HEK293T (cell line): Measurements from ENCODE around the gene HLF.

Experiments
- CTCF ChIA-PET: fragments of 350-600 bp; formaldehyde crosslinking; extraction: SDS; loops from one replicate; lab custom pipeline; 2021; ENCODE audit warnings: antibody characterized with exemption, inconsistent platforms; lab: Yijun Ruan, JAX
- POLR2A ChIA-PET: fragments of 350-600 bp; formaldehyde crosslinking; extraction: SDS; loops from one replicate; lab custom pipeline; 2020; ENCODE audit warnings: antibody characterized with exemption, inconsistent platforms; lab: Yijun Ruan, JAX
- DNase-seq: peaks from one replicate; pipeline ENCODE4 v3.0.0; 2012; ENCODE audit warnings: mixed read lengths; ENCODE audit errors: extremely low spot score
- ARNT ChIP-seq: fragments of 450-650 bp; IDR thresholded peaks from 2 replicates; pipeline ENCODE4 v1.6.1; 2017; ENCODE audit warnings: mild to moderate bottlenecking
- BHLHE40 ChIP-seq: fragments of 450-650 bp; IDR thresholded peaks from 2 replicates; pipeline ENCODE4 v1.6.1; 2016; ENCODE audit warnings: mild to moderate bottlenecking, moderate library complexity, borderline replicate concordance
- CTBP1 ChIP-seq: fragments of 450-650 bp; IDR thresholded peaks from 2 replicates; pipeline ENCODE4 v1.6.1; 2016; ENCODE audit warnings: borderline replicate concordance
- ELF4 ChIP-seq: fragments of 450-650 bp; IDR thresholded peaks from 2 replicates; pipeline ENCODE4 v1.6.1; 2017; ENCODE audit warnings: antibody characterized with exemption
- FOXA1 ChIP-seq: fragments of 450-650 bp; IDR thresholded peaks from 2 replicates; pipeline ENCODE4 v1.6.1; 2016; ENCODE audit warnings: mild to moderate bottlenecking
- FOXK2 ChIP-seq: fragments of 450-650 bp; IDR thresholded peaks from 2 replicates; pipeline ENCODE4 v1.6.1; 2016; ENCODE audit warnings: mild to moderate bottlenecking
- FOXM1 ChIP-seq: fragments of 450-650 bp; IDR thresholded peaks from 2 replicates; pipeline ENCODE4 v1.6.1; 2017; ENCODE audit warnings: mild to moderate bottlenecking, borderline replicate concordance
- HDGF ChIP-seq: fragments of 450-650 bp; IDR thresholded peaks from 2 replicates; pipeline ENCODE4 v1.6.1; 2017; ENCODE audit warnings: antibody characterized with exemption, borderline replicate concordance
- L3MBTL2 ChIP-seq: fragments of 450-650 bp; conservative IDR thresholded peaks from 2 replicates; pipeline ENCODE4 v1.6.1; 2016; ENCODE audit warnings: mild to moderate bottlenecking
- LEF1 ChIP-seq: fragments of 450-650 bp; IDR thresholded peaks from 2 replicates; pipeline ENCODE4 v1.6.1; 2017; ENCODE audit warnings: mild to moderate bottlenecking, borderline replicate concordance
- NFRKB ChIP-seq: fragments of 450-650 bp; IDR thresholded peaks from 2 replicates; pipeline ENCODE4 v1.6.1; 2016; ENCODE audit warnings: mild to moderate bottlenecking, moderate library complexity
- PKNOX1 ChIP-seq: fragments of 450-650 bp; IDR thresholded peaks from 2 replicates; pipeline ENCODE4 v1.6.1; 2016
- SP1 ChIP-seq: fragments of 450-650 bp; IDR thresholded peaks from 2 replicates; pipeline ENCODE4 v1.6.1; 2017
- SUZ12 ChIP-seq: fragments of 450-650 bp; IDR thresholded peaks from 2 replicates; pipeline ENCODE4 v1.6.1; 2016; ENCODE audit warnings: mild to moderate bottlenecking
- TARDBP ChIP-seq: fragments of 450-650 bp; IDR thresholded peaks from 2 replicates; pipeline ENCODE4 v1.6.1; 2016
- ZNF384 ChIP-seq: fragments of 450-650 bp; IDR thresholded peaks from 2 replicates; pipeline ENCODE4 v1.6.1; 2016

HLF gene

GRCh38 chr17:55289978-55290377 lies 25.2 kb downstream of the HLF start:
- TF ChIP-seq PKNOX1 (no peak), ELF4 (no peak), LEF1 (no peak)
- ChIA-PET POLR2A (no interaction called here), CTCF (no interaction called here)
- DNase-seq, result no peak

- CTCF ChIA-PET, result no interaction called here
- POLR2A ChIA-PET, result no interaction called here
- TF ChIP-seq PKNOX1, result no peak
- TF ChIP-seq SUZ12, result no peak
- TF ChIP-seq ARNT, result no peak
- no peak for TF ChIP-seq FOXK2
- no peak for TF ChIP-seq ELF4
- TF ChIP-seq CTBP1, result no peak
- no peak for DNase-seq
Measured at GRCh38 chr17:55290492-55291113, 25.8 kb downstream of the HLF start.

- no peak for DNase-seq
- POLR2A ChIA-PET, result no interaction called here
- CTCF ChIA-PET, result no interaction called here
- no peak for TF ChIP-seq ARNT
- TF ChIP-seq L3MBTL2, result no peak
- no peak for TF ChIP-seq TARDBP
- TF ChIP-seq ELF4, result no peak
- no peak for TF ChIP-seq SP1
- TF ChIP-seq LEF1, result no peak
- TF ChIP-seq BHLHE40, result no peak
- no peak for TF ChIP-seq SUZ12
- TF ChIP-seq ZNF384, result no peak
- no peak for TF ChIP-seq NFRKB
- no peak for TF ChIP-seq HDGF
- no peak for TF ChIP-seq FOXA1
- TF ChIP-seq PKNOX1, result no peak
- no peak for TF ChIP-seq FOXM1
- no peak for TF ChIP-seq CTBP1
- no peak for TF ChIP-seq FOXK2
Measured at GRCh38 chr17:55291114-55291507, 26.4 kb downstream of the HLF start.

GRCh38 chr17:55292094-55292493 lies 27.3 kb downstream of the HLF start:
- DNase-seq, result no peak
- TF ChIP-seq TARDBP (no peak), L3MBTL2 (no peak), NFRKB (no peak), CTBP1 (no peak), SP1 (no peak), ELF4 (no peak), FOXA1 (no peak), SUZ12 (no peak), LEF1 (no peak)
- ChIA-PET POLR2A (no interaction called here), CTCF (no interaction called here)

GRCh38 chr17:55294042-55294751 lies 29.4 kb downstream of the HLF start:
- CTCF ChIA-PET, result interaction anchor here (1.2 kb wide), 1 partner anchor 9 kb away, joined by 3 read pairs; no protein-coding TSS in a partner anchor
- POLR2A ChIA-PET, result no interaction called here
- no peak for DNase-seq
- TF ChIP-seq L3MBTL2 (no peak), NFRKB (no peak), ELF4 (no peak), SUZ12 (no peak), SP1 (no peak), FOXA1 (no peak), HDGF (no peak), CTBP1 (no peak), FOXM1 (no peak), TARDBP (no peak), BHLHE40 (no peak), FOXK2 (no peak), PKNOX1 (no peak), LEF1 (no peak), ZNF384 (no peak), ARNT (no peak)
